OCI-LY1 (cell line): ENCODE results near the gene RAB11FIP3.

Experiments used
- EZH2 ChIP-seq: fragments of 200-600 bp; sonication (generic), shearing (Covaris generic); IDR thresholded peaks from 2 replicates; pipeline ENCODE4 v1.8.0; 2017; ENCODE audit warnings: borderline replicate concordance, mixed run types, mild to moderate bottlenecking, antibody characterized with exemption, low read length, moderate library complexity, mixed read lengths
- TF ChIP-seq, protein P1 (sequence below): fragments of 200-600 bp; sonication (generic), shearing (Covaris generic); IDR thresholded peaks from 2 replicates; pipeline ENCODE4 v1.5.1; 2017; ENCODE audit warnings: mild to moderate bottlenecking, antibody characterized with exemption, low read length, moderate library complexity, mixed read lengths

DNA sequence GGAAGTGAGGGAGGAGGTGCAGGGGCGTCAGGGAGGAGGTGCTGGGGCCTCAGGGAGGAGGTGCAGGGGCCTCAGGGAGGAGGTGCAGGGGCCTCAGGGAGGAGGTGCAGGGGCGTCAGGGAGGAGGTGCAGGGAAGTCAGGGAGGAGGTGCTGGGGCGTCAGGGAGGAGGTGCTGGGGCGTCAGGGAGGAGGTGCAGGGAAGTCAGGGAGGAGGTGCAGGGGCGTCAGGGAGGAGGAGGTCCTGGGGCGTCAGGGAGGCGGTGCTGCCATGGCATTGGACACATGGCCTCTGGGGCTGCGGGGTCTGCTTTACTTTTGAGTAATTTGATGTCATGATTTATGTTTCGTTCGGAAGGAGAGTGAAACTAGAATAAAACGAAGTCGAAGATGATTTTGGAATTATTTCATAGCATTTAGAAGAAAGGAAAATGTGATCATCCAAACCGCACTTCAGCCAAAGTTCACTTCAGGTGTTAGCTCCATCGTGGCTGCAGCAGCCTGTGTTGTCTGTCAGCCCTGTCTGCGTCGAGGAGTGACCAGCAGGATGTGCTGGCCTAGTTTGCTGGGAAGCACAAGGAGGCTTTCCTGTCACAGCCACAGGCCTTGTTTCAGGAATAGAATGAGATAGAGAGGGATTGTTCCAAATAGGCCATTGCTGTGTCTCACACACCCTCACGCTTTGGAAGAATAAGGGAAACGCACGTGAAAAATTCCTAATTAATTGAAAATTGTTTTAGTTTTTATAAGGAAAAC lies 42.8 kb downstream of the RAB11FIP3 start:
- TF ChIP-seq, protein P1, sequence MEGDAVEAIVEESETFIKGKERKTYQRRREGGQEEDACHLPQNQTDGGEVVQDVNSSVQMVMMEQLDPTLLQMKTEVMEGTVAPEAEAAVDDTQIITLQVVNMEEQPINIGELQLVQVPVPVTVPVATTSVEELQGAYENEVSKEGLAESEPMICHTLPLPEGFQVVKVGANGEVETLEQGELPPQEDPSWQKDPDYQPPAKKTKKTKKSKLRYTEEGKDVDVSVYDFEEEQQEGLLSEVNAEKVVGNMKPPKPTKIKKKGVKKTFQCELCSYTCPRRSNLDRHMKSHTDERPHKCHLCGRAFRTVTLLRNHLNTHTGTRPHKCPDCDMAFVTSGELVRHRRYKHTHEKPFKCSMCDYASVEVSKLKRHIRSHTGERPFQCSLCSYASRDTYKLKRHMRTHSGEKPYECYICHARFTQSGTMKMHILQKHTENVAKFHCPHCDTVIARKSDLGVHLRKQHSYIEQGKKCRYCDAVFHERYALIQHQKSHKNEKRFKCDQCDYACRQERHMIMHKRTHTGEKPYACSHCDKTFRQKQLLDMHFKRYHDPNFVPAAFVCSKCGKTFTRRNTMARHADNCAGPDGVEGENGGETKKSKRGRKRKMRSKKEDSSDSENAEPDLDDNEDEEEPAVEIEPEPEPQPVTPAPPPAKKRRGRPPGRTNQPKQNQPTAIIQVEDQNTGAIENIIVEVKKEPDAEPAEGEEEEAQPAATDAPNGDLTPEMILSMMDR = no peak
- TF ChIP-seq EZH2 = no peak
